K562 (cell line): ENCODE results near the gene HMCN1.

ENCODE experiments used
- BRD9 ChIP-seq: fragments of 450-650 bp; IDR thresholded peaks from 2 replicates; pipeline ENCODE4 v1.6.1; 2018; ENCODE audit warnings: low read depth; ENCODE audit not compliant: partially characterized antibody
- CUX1 ChIP-seq: fragments of 200-800 bp; sonication (Bioruptor generic); IDR thresholded peaks from 2 replicates; pipeline ENCODE4 v1.6.1; 2016; ENCODE audit warnings: missing genetic modification characterization, missing compliant biosample characterization
- L3MBTL2 ChIP-seq: fragments of 450-650 bp; IDR thresholded peaks from 2 replicates; pipeline ENCODE4 v1.6.1; 2016; ENCODE audit warnings: mild to moderate bottlenecking, moderate library complexity
- RBM22 ChIP-seq: fragments of 200-400 bp; formaldehyde crosslinking; IDR thresholded peaks from 2 replicates; pipeline ENCODE4 v1.6.1; 2018; ENCODE audit warnings: low read length, low read depth; ENCODE audit not compliant: poor library complexity, severe bottlenecking
- SAFB2 ChIP-seq: fragments of 200-400 bp; formaldehyde crosslinking; IDR thresholded peaks from 2 replicates; pipeline ENCODE4 v1.6.1; 2018; ENCODE audit warnings: borderline replicate concordance, low read length, low read depth, moderate library complexity; ENCODE audit not compliant: severe bottlenecking
- SREBF2 ChIP-seq: sonication (generic); formaldehyde crosslinking; IDR thresholded peaks from 2 replicates; pipeline ENCODE4 v1.4.0; 2020; ENCODE audit warnings: mild to moderate bottlenecking, missing genetic modification reagents
- USF2 ChIP-seq: sonication (generic); formaldehyde crosslinking; IDR thresholded peaks from 2 replicates; pipeline ENCODE4 v1.5.0; 2020; ENCODE audit warnings: missing genetic modification reagents
- ZBTB33 ChIP-seq: sonication (generic); formaldehyde crosslinking; IDR thresholded peaks from 2 replicates; pipeline ENCODE4 v1.8.1; 2023; ENCODE audit warnings: mild to moderate bottlenecking, missing genetic modification reagents
- ZNF134 ChIP-seq: fragments of 250-450 bp; sonication (Bioruptor Pico); conservative IDR thresholded peaks from 2 replicates; pipeline ENCODE4 v1.4.0; 2020
- ZNF143 ChIP-seq: sonication (generic); formaldehyde crosslinking; IDR thresholded peaks from 2 replicates; pipeline ENCODE4 v1.9.0; 2022; ENCODE audit warnings: mild to moderate bottlenecking, missing genetic modification reagents
- ZNF146 ChIP-seq: IDR thresholded peaks from one replicate; pipeline ENCODE4 v1.6.1; 2018; ENCODE audit warnings: missing compliant biosample characterization; ENCODE audit not compliant: unreplicated experiment
- ZNF398 ChIP-seq: fragments of 250-450 bp; sonication (Bioruptor Pico); IDR thresholded peaks from 2 replicates; pipeline ENCODE4 v1.8.0; 2021; ENCODE audit warnings: moderate library complexity, mild to moderate bottlenecking, inconsistent platforms
- ZNF76 ChIP-seq: fragments of 250-450 bp; sonication (Bioruptor Pico); IDR thresholded peaks from 2 replicates; pipeline ENCODE4 v1.4.0; 2020; ENCODE audit warnings: mild to moderate bottlenecking, moderate library complexity, borderline replicate concordance

GRCh38 chr1:186191511-186191910, 457.3 kb downstream of the HMCN1 start:
- TF ChIP-seq ZNF398 (CRISPR knock-in tag) (no peak), RBM22 (no peak), SAFB2 (no peak), L3MBTL2 (no peak), ZNF146 (CRISPR knock-in tag) (no peak), ZNF143 (CRISPR knock-in tag) (no peak), USF2 (CRISPR knock-in tag) (no peak), BRD9 (no peak), ZNF134 (no peak), SREBF2 (CRISPR knock-in tag) (no peak), ZBTB33 (CRISPR knock-in tag) (no peak), ZNF76 (no peak), CUX1 (CRISPR knock-in tag) (no peak)
